DMS153 (cell line): Measurements from ENCODE around the gene ZFR2.

ENCODE experiments used
- DNase-seq: peaks from one replicate; lab custom pipeline; 2025; lab: John Stamatoyannopoulos, UW

ZFR2 gene

GRCh38 chr19:3813473-3814392, 55.1 kb downstream of the ZFR2 start:
- DNase-seq, result no peak

- DNase-seq, result no peak
Measured at GRCh38 chr19:3810708-3811355, 58.0 kb downstream of the ZFR2 start.

- no peak for DNase-seq
Measured at GRCh38 chr19:3809881-3810707, 58.7 kb downstream of the ZFR2 start.

- no peak for DNase-seq
Measured at GRCh38 chr19:3808420-3809143, 60.3 kb downstream of the ZFR2 start.

GRCh38 chr19:3807574-3808354, 61.1 kb downstream of the ZFR2 start:
- no peak for DNase-seq

- no peak for DNase-seq
Measured at GRCh38 chr19:3807131-3807480, 61.7 kb downstream of the ZFR2 start.

- DNase-seq, result no peak
Measured at GRCh38 chr19:3805859-3806258, 63.0 kb downstream of the ZFR2 start.

- DNase-seq, result no peak
Measured at GRCh38 chr19:3804429-3804828, 64.4 kb downstream of the ZFR2 start.

GRCh38 chr19:3803986-3804385, 64.9 kb downstream of the ZFR2 start:
- DNase-seq, result no peak

GRCh38 chr19:3803114-3803888, 65.5 kb downstream of the ZFR2 start:
- no peak for DNase-seq

- DNase-seq, result peak; percentile 34
Measured at GRCh38 chr19:3801412-3802096, 67.3 kb downstream of the ZFR2 start.

- DNase-seq, result no peak
Measured at GRCh38 chr19:3800996-3801395, 67.8 kb downstream of the ZFR2 start.

GRCh38 chr19:3798137-3798536, 70.7 kb downstream of the ZFR2 start:
- DNase-seq, result no peak

GRCh38 chr19:3796358-3796757, 72.5 kb downstream of the ZFR2 start:
- DNase-seq, result no peak

- DNase-seq, result no peak
Measured at GRCh38 chr19:3793799-3794198, 75.0 kb downstream of the ZFR2 start.

GRCh38 chr19:3792114-3792513, 76.7 kb downstream of the ZFR2 start:
- no peak for DNase-seq

- no peak for DNase-seq
Measured at GRCh38 chr19:3790941-3791340, 77.9 kb downstream of the ZFR2 start.

GRCh38 chr19:3790209-3790734, 78.6 kb downstream of the ZFR2 start:
- DNase-seq, result no peak

- DNase-seq, result no peak
Measured at GRCh38 chr19:3788996-3789778, 79.7 kb downstream of the ZFR2 start.
